AG04450 (cell line): ENCODE data around the gene PKD1. TPM values are rescaled to one million over a fixed set of nuclear protein-coding genes. Genes with fewer than 3 reads are reported as not detected.
A peak's percentile ranks its signal among the peaks of the same experiment; 100 is the strongest.

Source experiments
- CTCF ChIA-PET: fragments of 300-600, 350-600 bp; formaldehyde crosslinking; extraction: SDS; loops from one replicate; lab custom pipeline; 2022; ENCODE audit warnings: antibody characterized with exemption, inconsistent platforms; lab: Charles Lee
- POLR2A ChIA-PET: fragments of 350-600 bp; formaldehyde crosslinking; extraction: SDS; loops from one replicate; lab custom pipeline; 2021; ENCODE audit warnings: antibody characterized with exemption, inconsistent platforms; lab: Yijun Ruan, JAX
- DNase-seq: peaks from one replicate; pipeline ENCODE4 v3.0.0-alpha.2; 2011; ENCODE audit warnings: low read depth, low spot score
- H3K27ac ChIP-seq: one replicate; pipeline ENCODE4 v1.5.1; 2012; ENCODE audit warnings: low read depth, low read length, control low read depth
- H3K27me3 ChIP-seq: one replicate; pipeline ENCODE4 v1.6.0; 2012; ENCODE audit warnings: low read length; ENCODE audit not compliant: control insufficient read depth, insufficient read depth
- H3K4me3 ChIP-seq: 2 replicates; pipeline ENCODE4 v1.5.1; 2011; ENCODE audit warnings: mild to moderate bottlenecking, low read depth, low read length, control low read depth
- H3K9me3 ChIP-seq: 2 replicates; pipeline ENCODE4 v1.5.1; 2012; ENCODE audit warnings: low read length; ENCODE audit not compliant: control insufficient read depth, insufficient read depth
- CTCF ChIP-seq: IDR thresholded peaks from 2 replicates; pipeline ENCODE4 v1.5.1; 2011; ENCODE audit warnings: low read depth, low read length, control low read depth, inconsistent platforms
- polyA plus RNA-seq: library from polyadenylated mRNA; depleted of rRNA; stranded (reverse); fragments of >200 nt; gene quantifications from 2 replicates; pipeline ENCODE4 v1.2.3, GENCODE V29; 2011; rRNA removed
- small RNA-seq: library from RNA; depleted of rRNA; stranded (forward); fragments of <200 nt; gene quantifications from one replicate; pipeline ENCODE3, GENCODE V24; 2012; ENCODE audit warnings: low read depth; ENCODE audit not compliant: insufficient read length

The PKD1 gene
- polyA plus RNA-seq, 1 experiment = 16.1 TPM

- ChIA-PET CTCF (interaction anchor here (1.2 to 2.4 kb wide), 2 partner anchors 36 to 100 kb away, joined by 4 to 9 read pairs; no protein-coding TSS in a partner anchor), POLR2A (interaction anchor here (0.5 to 2.2 kb wide), 5 partner anchors 13 to 347 kb away, joined by 3 to 12 read pairs (median 5); partner anchors contain the start of genes NHERF2, RPS2 and TRAF7)
- no peak for TF ChIP-seq CTCF
- H3K27ac ChIP-seq = peak overlapping the region; percentile 91
- H3K4me3 ChIP-seq = no peak overlapping the region
- no peak for DNase-seq
- H3K27me3 ChIP-seq = no peaks in the 10 kb centered on the region
- H3K9me3 ChIP-seq = no peaks in the 10 kb centered on the region; the same call in 1 of the 2 replicates
Observed at GRCh38 chr16:2040041-2040786, 95.5 kb downstream of the PKD1 start.

GRCh38 chr16:2039274-2040031 lies 96.2 kb downstream of the PKD1 start:
- no peaks in the 10 kb centered on the region for H3K27me3 ChIP-seq
- ChIA-PET POLR2A (interaction anchor here (0.6 to 2.2 kb wide), 5 partner anchors 11 to 116 kb away, joined by 3 to 11 read pairs (median 5); partner anchors contain the start of genes NHERF2, RPS2 and TRAF7), CTCF (interaction anchor here (1.2 to 2.4 kb wide), 2 partner anchors 35 to 101 kb away, joined by 4 to 9 read pairs; no protein-coding TSS in a partner anchor)
- peak; percentile 81 for DNase-seq
- no peak overlapping the region for H3K4me3 ChIP-seq
- no peaks in the 10 kb centered on the region; the same call in 1 of the 2 replicates for H3K9me3 ChIP-seq
- no peak for TF ChIP-seq CTCF
- peak overlapping the region; percentile 91 for H3K27ac ChIP-seq

Small RNAs within 50 kb of the gene (small RNA-seq; reads per million reads assigned to genes)
- gene MIR1225 = not detected
- gene MIR3180-5 = not detected
- not detected for gene MIR4516
- not detected for gene RF00019
- gene SNORD60 = not detected

Other genes with a start within 250 kb of the PKD1 start
- not detected in 2 replicates for gene HS3ST6, start 217.5 kb downstream of the PKD1 start, polyA plus RNA-seq
- 23.1 and 32.6 TPM in 2 replicates for gene MSRB1, start 192.7 kb downstream of the PKD1 start, polyA plus RNA-seq
- gene RPL3L, start 181.2 kb downstream of the PKD1 start, polyA plus RNA-seq = not detected in 2 replicates
- gene NDUFB10, start 176.4 kb downstream of the PKD1 start, polyA plus RNA-seq = 126 and 163 TPM in 2 replicates
- gene RPS2, start 171.1 kb downstream of the PKD1 start, polyA plus RNA-seq = 2,494 and 4,570 TPM in 2 replicates
- not detected in 2 replicates for gene RNF151, start 169.0 kb downstream of the PKD1 start, polyA plus RNA-seq
- gene TBL3, start 163.8 kb downstream of the PKD1 start, polyA plus RNA-seq = 13.7 and 24.8 TPM in 2 replicates
- gene NOXO1, start 154.4 kb downstream of the PKD1 start, polyA plus RNA-seq = not detected in 2 replicates
- gene GFER, start 151.7 kb downstream of the PKD1 start, polyA plus RNA-seq = 15.8 and 19.5 TPM in 2 replicates
- 1.8 and 2.3 TPM in 2 replicates for gene SYNGR3, start 145.9 kb downstream of the PKD1 start, polyA plus RNA-seq
- gene ZNF598, start 126.1 kb downstream of the PKD1 start, polyA plus RNA-seq = 8.2 and 10.7 TPM in 2 replicates
- gene NPW, start 116.1 kb downstream of the PKD1 start, polyA plus RNA-seq = 0.66 and 0.94 TPM in 2 replicates
- 16.7 and 23.5 TPM in 2 replicates for gene NHERF2, start 109.0 kb downstream of the PKD1 start, polyA plus RNA-seq
- 10.7 and 14.5 TPM in 2 replicates for gene NTHL1, start 88.1 kb downstream of the PKD1 start, polyA plus RNA-seq
- gene TSC2, start 87.9 kb downstream of the PKD1 start, polyA plus RNA-seq = 35.9 and 42.2 TPM in 2 replicates
- gene RAB26, start 12.7 kb upstream of the PKD1 start, polyA plus RNA-seq = 3.6 and 5.2 TPM in 2 replicates
- gene TRAF7, start 19.9 kb upstream of the PKD1 start, polyA plus RNA-seq = 35.2 and 49.3 TPM in 2 replicates
- 0.01 and 0.02 TPM in 2 replicates for gene CASKIN1, start 60.7 kb upstream of the PKD1 start, polyA plus RNA-seq
- gene MLST8, start 69.6 kb upstream of the PKD1 start, polyA plus RNA-seq = 41.1 and 55.1 TPM in 2 replicates
- 0.26 and 0.37 TPM in 2 replicates for gene BRICD5, start 75.0 kb upstream of the PKD1 start, polyA plus RNA-seq
- 3.6 and 4.8 TPM in 2 replicates for gene PGP, start 78.9 kb upstream of the PKD1 start, polyA plus RNA-seq
- 8.5 and 11.2 TPM in 2 replicates for gene E4F1, start 87.7 kb upstream of the PKD1 start, polyA plus RNA-seq
- 0.14 and 0.19 TPM in 2 replicates for gene DNASE1L2, start 100.5 kb upstream of the PKD1 start, polyA plus RNA-seq
- 24.9 and 32.4 TPM in 2 replicates for gene ECI1, start 115.7 kb upstream of the PKD1 start, polyA plus RNA-seq
- 95.3 and 99.9 TPM in 2 replicates for gene RNPS1, start 132.2 kb upstream of the PKD1 start, polyA plus RNA-seq
- gene ABCA3, start 204.8 kb upstream of the PKD1 start, polyA plus RNA-seq = 0.06 and 0.30 TPM in 2 replicates